Measurements from ENCODE around the gene ZNF565.
A peak's percentile ranks its signal among the peaks of the same experiment; 100 is the strongest.
"Not testable (repeated sequence)": the region's sequence is repeated elsewhere in the genome, so short reads cannot be mapped to it uniquely, and the experiment has no call there.

ZNF565 gene

GRCh38 chr19:36245210-36246005, 30.9 kb upstream of the ZNF565 start:
- peak overlapping the region; percentile 8; the same call in 1 of the 2 replicates for H3K9ac ChIP-seq (ENCODE audit: low read depth, low read length)
- H3K36me3 ChIP-seq (ENCODE audit: insufficient read depth, low read length), result no peaks in the 10 kb centered on the region
- peak overlapping the region; percentile 53 for H3K4me3 ChIP-seq (ENCODE audit: low read length)
- 76% methylated on average over 63 of the region's 63 CpGs for WGBS
- H3K9me3 ChIP-seq (ENCODE audit: insufficient read depth, low read depth, low read length), result no peaks in the 10 kb centered on the region
- H3K27me3 ChIP-seq (ENCODE audit: insufficient read depth, low read length), result no peaks in the 10 kb centered on the region
- peaks cover 19% of the 10 kb centered on the region for H3K4me1 ChIP-seq (ENCODE audit: insufficient read depth, low read length)
- H3K27ac ChIP-seq (ENCODE audit: low read depth, low read length), result peak overlapping the region; percentile 40; the same call in 1 of the 2 replicates

DNA sequence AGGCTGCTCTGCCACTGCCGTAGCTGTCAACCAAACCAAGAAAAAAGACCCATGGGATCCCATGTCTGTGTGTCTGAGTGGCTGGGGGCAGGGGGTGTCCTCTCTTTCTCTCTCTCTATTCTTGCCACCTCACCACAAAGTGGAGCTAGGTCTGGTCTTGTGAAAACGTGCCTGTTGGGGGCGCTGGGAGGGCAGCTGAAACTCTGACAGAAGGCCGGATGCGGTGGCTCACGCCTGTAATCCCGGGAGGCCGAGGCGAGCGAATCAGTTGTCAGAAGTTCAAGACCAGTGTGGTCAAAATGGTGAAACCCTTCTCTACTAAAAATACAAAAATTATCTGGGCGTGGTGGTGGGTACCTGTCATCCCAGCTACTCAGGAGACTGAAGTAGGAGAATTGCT, 29.6 kb upstream of the ZNF565 start:
- 93% methylated on average over 11 of the region's 11 CpGs for WGBS
- Histone ChIP-seq H3K36me3 (ENCODE audit: insufficient read depth, low read length) (0 out of 2 replicates have a peak, but pooled peaks cover under 1% of the 10 kb centered on the region), H3K27ac (ENCODE audit: low read depth, low read length) (no peak overlapping the region), H3K27me3 (ENCODE audit: insufficient read depth, low read length) (no peaks in the 10 kb centered on the region), H3K4me3 (ENCODE audit: low read length) (no peak overlapping the region), H3K4me1 (ENCODE audit: insufficient read depth, low read length) (peaks cover 19% of the 10 kb centered on the region), H3K9ac (ENCODE audit: low read depth, low read length) (no peak overlapping the region), H3K9me3 (ENCODE audit: insufficient read depth, low read depth, low read length) (no peaks in the 10 kb centered on the region)

DNA sequence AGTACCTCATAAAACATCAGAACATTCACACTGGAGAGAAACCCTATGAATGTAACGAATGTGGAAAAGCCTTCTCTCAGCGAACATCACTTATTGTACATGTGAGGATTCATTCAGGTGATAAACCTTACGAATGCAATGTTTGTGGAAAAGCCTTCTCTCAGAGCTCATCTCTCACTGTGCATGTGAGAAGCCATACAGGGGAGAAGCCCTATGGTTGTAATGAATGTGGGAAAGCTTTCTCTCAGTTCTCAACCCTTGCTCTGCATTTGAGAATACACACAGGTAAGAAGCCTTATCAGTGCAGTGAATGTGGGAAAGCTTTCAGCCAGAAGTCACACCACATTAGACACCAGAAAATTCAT, 22.5 kb upstream of the ZNF565 start:
- Histone ChIP-seq H3K27ac (ENCODE audit: low read depth, low read length) (no peak overlapping the region), H3K4me1 (ENCODE audit: insufficient read depth, low read length) (peaks cover 15% of the 10 kb centered on the region), H3K27me3 (ENCODE audit: insufficient read depth, low read length) (no peaks in the 10 kb centered on the region), H3K36me3 (ENCODE audit: insufficient read depth, low read length) (peaks cover 71% of the 10 kb centered on the region), H3K4me3 (ENCODE audit: low read length) (no peak overlapping the region), H3K9ac (ENCODE audit: low read depth, low read length) (no peak overlapping the region), H3K9me3 (ENCODE audit: insufficient read depth, low read depth, low read length) (peaks cover 13% of the 10 kb centered on the region; the same call in 1 of the 2 replicates)
- 98% methylated on average over 3 of the region's 3 CpGs for WGBS

- Histone ChIP-seq H3K4me3 (ENCODE audit: low read length) (no peak overlapping the region), H3K27ac (ENCODE audit: low read depth, low read length) (no peak overlapping the region), H3K9me3 (ENCODE audit: insufficient read depth, low read depth, low read length) (peaks cover 13% of the 10 kb centered on the region; the same call in 1 of the 2 replicates), H3K27me3 (ENCODE audit: insufficient read depth, low read length) (no peaks in the 10 kb centered on the region), H3K4me1 (ENCODE audit: insufficient read depth, low read length) (peaks cover 15% of the 10 kb centered on the region), H3K36me3 (ENCODE audit: insufficient read depth, low read length) (peaks cover 76% of the 10 kb centered on the region), H3K9ac (ENCODE audit: low read depth, low read length) (no peak overlapping the region)
- 92% methylated on average over 5 of the region's 6 CpGs for WGBS
Measured at GRCh38 chr19:36236304-36236945, 22.0 kb upstream of the ZNF565 start.

- H3K36me3 ChIP-seq (ENCODE audit: insufficient read depth, low read length), result peaks cover 99% of the 10 kb centered on the region
- peaks cover 15% of the 10 kb centered on the region for H3K4me1 ChIP-seq (ENCODE audit: insufficient read depth, low read length)
- H3K4me3 ChIP-seq (ENCODE audit: low read length); H3K27me3 ChIP-seq (ENCODE audit: insufficient read depth, low read length): not testable (repeated sequence)
- peaks cover 13% of the 10 kb centered on the region; the same call in 1 of the 2 replicates for H3K9me3 ChIP-seq (ENCODE audit: insufficient read depth, low read depth, low read length)
- H3K27ac ChIP-seq (ENCODE audit: low read depth, low read length), result peak overlapping the region; percentile 63
- H3K9ac ChIP-seq (ENCODE audit: low read depth, low read length), result 0 out of 2 replicates have a peak overlapping the region, but pooled peaks have one; percentile 41
- 68% methylated on average over 7 of the region's 7 CpGs for WGBS
Measured at GRCh38 chr19:36233626-36234025, 19.2 kb upstream of the ZNF565 start.

DNA sequence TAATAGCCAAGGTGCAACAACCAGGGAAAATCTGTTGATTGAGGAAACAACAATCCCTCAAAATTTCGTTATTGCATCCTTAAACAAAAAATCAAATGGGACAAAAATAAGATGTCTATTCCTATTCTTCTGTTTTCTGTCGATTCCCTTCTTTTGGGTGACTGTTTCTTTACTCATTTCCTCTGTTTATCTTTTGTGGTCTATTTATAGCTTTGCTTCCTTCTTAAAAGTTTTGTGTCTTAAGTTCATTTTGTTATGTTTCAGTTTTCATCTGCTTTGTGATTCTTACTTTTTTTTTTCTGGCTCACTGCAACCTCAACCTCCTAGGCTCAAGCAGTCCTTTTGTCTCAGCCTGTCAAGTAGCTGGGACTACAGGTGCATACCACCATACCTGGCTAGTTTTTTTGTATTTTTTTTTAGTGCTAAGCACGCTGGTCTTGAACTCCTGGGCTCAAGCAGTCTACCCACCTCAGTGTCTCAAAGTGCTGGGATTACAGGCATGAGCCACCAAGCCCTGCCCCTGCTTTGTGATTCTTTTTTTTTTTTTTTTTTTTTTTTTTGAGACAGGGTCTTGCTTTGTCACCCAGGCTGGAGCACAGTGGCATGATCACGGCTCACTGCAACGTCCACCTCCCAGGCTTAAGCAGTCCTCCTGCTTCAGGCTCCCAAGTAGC, 10.9 kb upstream of the ZNF565 start:
- Histone ChIP-seq H3K27me3 (ENCODE audit: insufficient read depth, low read length) (no peaks in the 10 kb centered on the region), H3K4me1 (ENCODE audit: insufficient read depth, low read length) (0 out of 2 replicates have a peak, but pooled peaks cover 3% of the 10 kb centered on the region), H3K36me3 (ENCODE audit: insufficient read depth, low read length) (peaks cover 91% of the 10 kb centered on the region), H3K9ac (ENCODE audit: low read depth, low read length) (no peak overlapping the region), H3K4me3 (ENCODE audit: low read length) (no peak overlapping the region), H3K9me3 (ENCODE audit: insufficient read depth, low read depth, low read length) (no peaks in the 10 kb centered on the region), H3K27ac (ENCODE audit: low read depth, low read length) (no peak overlapping the region)
- 95% methylated on average over 5 of the region's 5 CpGs for WGBS

- Histone ChIP-seq H3K4me3 (ENCODE audit: low read length) (no peak overlapping the region), H3K9ac (ENCODE audit: low read depth, low read length) (no peak overlapping the region), H3K4me1 (ENCODE audit: insufficient read depth, low read length) (0 out of 2 replicates have a peak, but pooled peaks cover 8% of the 10 kb centered on the region), H3K27me3 (ENCODE audit: insufficient read depth, low read length) (no peaks in the 10 kb centered on the region), H3K9me3 (ENCODE audit: insufficient read depth, low read depth, low read length) (no peaks in the 10 kb centered on the region), H3K27ac (ENCODE audit: low read depth, low read length) (no peak overlapping the region), H3K36me3 (ENCODE audit: insufficient read depth, low read length) (peaks cover 80% of the 10 kb centered on the region)
- 100% methylated on average over 4 of the region's 4 CpGs for WGBS
Measured at GRCh38 chr19:36222503-36222902, 8.0 kb upstream of the ZNF565 start.

DNA sequence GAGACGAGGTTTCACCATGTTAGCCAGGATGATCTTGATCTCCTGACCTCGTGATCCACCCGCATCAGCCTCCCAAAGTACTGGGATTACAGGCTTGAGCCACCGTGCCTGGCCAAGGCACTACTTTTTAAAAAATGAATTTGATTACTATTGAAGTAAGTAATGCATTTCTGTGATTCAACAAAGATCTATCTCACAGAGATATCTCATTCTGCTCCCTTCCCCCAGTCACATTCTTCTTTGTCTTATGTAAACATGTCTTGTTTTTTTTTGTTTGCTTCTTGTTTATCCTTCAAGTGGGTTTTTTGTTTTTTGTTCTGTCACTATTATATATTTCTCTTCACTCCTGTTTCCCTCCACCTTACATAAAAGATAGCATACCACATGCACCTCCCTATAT, 7.0 kb upstream of the ZNF565 start:
- 0 out of 2 replicates have a peak, but pooled peaks cover 8% of the 10 kb centered on the region for H3K4me1 ChIP-seq (ENCODE audit: insufficient read depth, low read length)
- H3K9me3 ChIP-seq (ENCODE audit: insufficient read depth, low read depth, low read length), result no peaks in the 10 kb centered on the region
- no peak overlapping the region for H3K4me3 ChIP-seq (ENCODE audit: low read length)
- peaks cover 76% of the 10 kb centered on the region for H3K36me3 ChIP-seq (ENCODE audit: insufficient read depth, low read length)
- H3K27me3 ChIP-seq (ENCODE audit: insufficient read depth, low read length), result no peaks in the 10 kb centered on the region
- no peak overlapping the region for H3K27ac ChIP-seq (ENCODE audit: low read depth, low read length)
- H3K9ac ChIP-seq (ENCODE audit: low read depth, low read length), result no peak overlapping the region
- 95% methylated on average over 4 of the region's 4 CpGs for WGBS

- Histone ChIP-seq H3K9ac (ENCODE audit: low read depth, low read length) (peak overlapping the region; percentile 99), H3K27ac (ENCODE audit: low read depth, low read length) (peak overlapping the region; percentile 86), H3K4me1 (ENCODE audit: insufficient read depth, low read length) (0 out of 2 replicates have a peak, but pooled peaks cover 5% of the 10 kb centered on the region), H3K9me3 (ENCODE audit: insufficient read depth, low read depth, low read length) (no peaks in the 10 kb centered on the region), H3K36me3 (ENCODE audit: insufficient read depth, low read length) (peaks cover 21% of the 10 kb centered on the region), H3K4me3 (ENCODE audit: low read length) (peak overlapping the region; percentile 93), H3K27me3 (ENCODE audit: insufficient read depth, low read length) (no peaks in the 10 kb centered on the region)
- WGBS, result under 1% methylated on average over 24 of the region's 27 CpGs
Measured at GRCh38 chr19:36215276-36216123, 1.0 kb upstream of the ZNF565 start.

DNA sequence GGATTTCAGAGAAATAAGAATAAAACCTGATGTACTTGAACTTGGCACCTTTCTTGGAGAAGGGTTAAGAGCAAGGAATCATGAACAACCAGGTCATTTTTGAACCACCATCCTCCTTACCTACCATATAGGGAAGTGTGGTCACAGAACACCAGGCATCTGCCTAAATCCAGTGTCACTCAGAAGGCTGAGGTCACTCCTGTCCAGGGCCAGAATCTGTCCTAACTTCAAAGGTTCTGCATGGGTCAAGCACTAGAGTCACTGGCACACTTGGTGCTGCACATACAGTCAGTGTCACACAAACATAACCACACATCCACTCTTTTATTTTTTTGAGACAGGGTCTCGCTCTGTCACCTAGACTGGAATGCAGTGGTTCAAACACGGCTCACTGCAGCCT, 1.6 kb downstream of the ZNF565 start:
- Histone ChIP-seq H3K9ac (ENCODE audit: low read depth, low read length) (no peak overlapping the region), H3K4me1 (ENCODE audit: insufficient read depth, low read length) (no peaks in the 10 kb centered on the region), H3K4me3 (ENCODE audit: low read length) (no peak overlapping the region), H3K27ac (ENCODE audit: low read depth, low read length) (no peak overlapping the region), H3K36me3 (ENCODE audit: insufficient read depth, low read length) (peaks cover 3% of the 10 kb centered on the region; the same call in 1 of the 2 replicates), H3K9me3 (ENCODE audit: insufficient read depth, low read depth, low read length) (no peaks in the 10 kb centered on the region), H3K27me3 (ENCODE audit: insufficient read depth, low read length) (no peaks in the 10 kb centered on the region)
- 94% methylated on average over 2 of the region's 2 CpGs for WGBS

Measured in HUES64 (cell line).